ENCODE data around the gene ZNRF2. TPM values are rescaled to one million over a fixed set of nuclear protein-coding genes. Genes with fewer than 3 reads are reported as not detected.
"Not testable (repeated sequence)": the region's sequence is repeated elsewhere in the genome, so short reads cannot be mapped to it uniquely, and the experiment has no call there.

ZNRF2 gene
- total RNA-seq, 1 experiment from 2014 or later = 45.3 TPM

DNA sequence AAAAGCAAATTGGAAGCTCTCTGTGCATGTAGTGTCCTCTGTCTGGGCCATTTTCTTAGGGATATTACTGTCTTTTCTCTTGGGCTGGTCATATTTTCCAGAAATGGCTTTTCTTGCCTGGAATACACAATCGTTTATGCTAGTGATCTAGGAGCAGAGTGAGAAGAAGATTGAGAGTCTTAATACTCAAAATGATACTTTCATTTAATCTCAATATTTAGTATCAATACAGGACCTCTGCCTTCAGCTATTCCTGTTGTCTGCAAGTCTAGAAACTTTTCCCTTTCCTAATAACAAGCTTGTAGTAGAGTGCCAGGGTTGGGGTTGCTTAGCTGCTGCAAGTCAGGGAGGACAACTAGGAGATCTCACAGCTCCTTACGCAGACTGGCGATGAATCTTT, 14.0 kb downstream of the ZNRF2 start:
- H2AFZ ChIP-seq (ENCODE audit: low read length); H3K9me3 ChIP-seq (ENCODE audit: low read length); DNase-seq; H3K9ac ChIP-seq (ENCODE audit: low read length); H3K36me3 ChIP-seq (ENCODE audit: insufficient read depth, low read length); H3K4me3 ChIP-seq (ENCODE audit: low read length); H3K4me2 ChIP-seq (ENCODE audit: low read depth, low read length, poor library complexity, severe bottlenecking); H3K27ac ChIP-seq (ENCODE audit: low read length); H3K9me2 ChIP-seq (replicated peaks; ENCODE audit: insufficient read depth, low read length); H3K27me3 ChIP-seq (ENCODE audit: low read length): not testable (repeated sequence)
- peaks cover 100% of the 10 kb centered on the region for H3K79me2 ChIP-seq (ENCODE audit: low read length)
- peaks cover 76% of the 10 kb centered on the region for H3K4me1 ChIP-seq (ENCODE audit: low read length)
- peaks cover 17% of the 10 kb centered on the region for H4K20me1 ChIP-seq (ENCODE audit: insufficient read depth, low read depth, low read length)

DNA sequence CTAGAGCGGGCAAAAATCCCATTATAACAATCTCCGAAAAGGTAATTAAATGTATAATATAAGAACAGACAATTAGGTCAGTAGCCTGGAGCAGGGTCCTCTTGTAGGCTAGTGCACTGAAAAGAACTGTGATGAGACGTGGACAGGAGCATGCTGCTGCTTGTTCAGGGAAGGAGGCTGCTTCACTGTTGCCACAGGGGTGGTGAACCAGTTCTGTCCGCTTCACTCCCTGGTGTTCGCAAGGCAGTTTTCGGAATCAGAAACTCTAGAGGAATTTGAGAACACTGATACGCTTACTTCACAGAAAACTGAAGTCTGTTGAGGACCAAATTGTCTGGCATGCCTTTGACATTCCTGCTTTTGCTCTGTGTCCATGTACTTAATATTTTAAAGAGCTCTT, 17.4 kb downstream of the ZNRF2 start:
- Histone ChIP-seq H3K4me2 (ENCODE audit: low read depth, low read length, poor library complexity, severe bottlenecking) (peak overlapping the region; percentile 47), H3K27me3 (ENCODE audit: low read length) (no peaks in the 10 kb centered on the region), H3K4me3 (ENCODE audit: low read length) (no peak overlapping the region), H2AFZ (ENCODE audit: low read length) (no peak overlapping the region), H3K4me1 (ENCODE audit: low read length) (peaks cover 81% of the 10 kb centered on the region), H3K79me2 (ENCODE audit: low read length) (peaks cover 100% of the 10 kb centered on the region), H3K9ac (ENCODE audit: low read length) (no peak overlapping the region), H4K20me1 (ENCODE audit: insufficient read depth, low read depth, low read length) (peaks cover 27% of the 10 kb centered on the region), H3K9me3 (ENCODE audit: low read length) (no peaks in the 10 kb centered on the region), H3K36me3 (ENCODE audit: insufficient read depth, low read length) (no peaks in the 10 kb centered on the region), H3K27ac (ENCODE audit: low read length) (peak overlapping the region; percentile 64; the same call in 1 of the 2 replicates), H3K9me2 (replicated peaks; ENCODE audit: insufficient read depth, low read length) (no peaks in the 10 kb centered on the region)
- DNase-seq = no peak

DNA sequence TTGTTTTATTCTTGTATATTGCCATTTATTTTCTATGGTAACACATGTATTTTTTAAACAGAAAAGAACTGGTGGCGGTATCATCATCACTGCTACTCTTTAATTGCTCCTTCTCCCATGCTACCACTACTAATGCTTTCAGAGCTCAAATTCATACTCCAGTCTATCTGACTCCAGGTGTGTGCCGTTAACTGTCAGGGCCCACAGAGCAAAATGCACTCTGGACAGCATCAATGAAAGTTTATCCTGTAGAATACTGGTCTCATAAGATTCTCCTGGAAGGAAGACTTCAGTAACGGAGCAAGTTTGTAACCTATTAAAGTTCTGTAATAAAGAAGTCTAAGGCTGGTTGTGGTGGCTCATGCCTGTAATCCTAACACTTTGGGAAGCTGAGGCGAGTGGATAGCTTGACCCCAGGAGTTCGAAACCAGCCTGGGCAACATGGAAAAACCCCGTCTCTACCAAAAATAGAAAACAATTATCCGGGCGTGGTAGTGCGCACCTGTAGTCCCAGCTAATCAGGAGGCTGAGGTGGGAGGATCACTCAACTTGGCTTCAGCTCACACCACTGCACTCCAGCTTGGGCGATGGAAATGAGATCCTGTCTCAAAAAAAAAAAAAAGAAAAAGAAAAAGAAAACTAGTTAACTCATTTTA, 18.4 kb downstream of the ZNRF2 start:
- peaks cover 27% of the 10 kb centered on the region for H4K20me1 ChIP-seq (ENCODE audit: insufficient read depth, low read depth, low read length)
- H3K36me3 ChIP-seq (ENCODE audit: insufficient read depth, low read length) = no peaks in the 10 kb centered on the region
- peaks cover 87% of the 10 kb centered on the region for H3K4me1 ChIP-seq (ENCODE audit: low read length)
- peaks cover 100% of the 10 kb centered on the region for H3K79me2 ChIP-seq (ENCODE audit: low read length)
- H2AFZ ChIP-seq (ENCODE audit: low read length) = no peak overlapping the region
- no peaks in the 10 kb centered on the region for H3K9me3 ChIP-seq (ENCODE audit: low read length)
- no peaks in the 10 kb centered on the region for H3K9me2 ChIP-seq (replicated peaks; ENCODE audit: insufficient read depth, low read length)
- peak overlapping the region; percentile 47 for H3K4me2 ChIP-seq (ENCODE audit: low read depth, low read length, poor library complexity, severe bottlenecking)
- H3K27ac ChIP-seq (ENCODE audit: low read length) = peak overlapping the region; percentile 64
- H3K27me3 ChIP-seq (ENCODE audit: low read length) = no peaks in the 10 kb centered on the region
- DNase-seq = no peak
- H3K4me3 ChIP-seq (ENCODE audit: low read length) = no peak overlapping the region
- no peak overlapping the region for H3K9ac ChIP-seq (ENCODE audit: low read length)

DNA sequence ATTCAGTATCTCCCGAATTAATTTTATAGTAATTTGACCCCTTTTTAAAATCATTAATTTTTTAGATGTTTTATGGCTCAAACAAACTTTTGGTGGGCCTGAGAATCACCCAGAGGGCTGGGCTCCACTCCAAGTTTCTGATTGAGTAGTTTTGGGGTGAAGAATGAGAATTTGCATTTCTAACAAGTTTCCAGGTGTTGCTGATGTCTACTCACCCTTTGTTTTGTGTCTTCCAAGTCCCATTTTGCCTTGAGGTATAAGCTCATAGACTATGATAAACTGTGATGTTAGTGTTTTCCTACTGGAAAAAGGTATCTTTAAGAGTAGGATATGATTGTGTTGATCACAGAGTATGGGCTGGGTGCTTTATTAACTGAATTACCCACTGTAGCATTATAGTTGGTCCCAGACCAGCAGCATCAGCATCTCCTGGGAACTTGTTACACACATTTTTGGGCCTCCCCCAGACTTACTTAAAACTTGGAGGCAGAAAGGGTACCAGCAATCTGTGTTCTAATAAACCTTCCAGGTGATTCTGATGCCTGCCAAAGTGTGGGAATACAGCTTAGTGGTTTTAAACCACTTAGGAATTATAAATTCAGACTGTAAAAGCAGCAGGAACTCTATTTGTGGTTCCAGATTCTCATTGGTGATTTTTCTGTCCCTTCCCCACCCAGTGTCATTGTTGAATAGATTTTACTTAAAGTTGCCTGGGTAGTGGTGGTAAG, 19.1 kb downstream of the ZNRF2 start:
- H3K36me3 ChIP-seq (ENCODE audit: insufficient read depth, low read length) = no peaks in the 10 kb centered on the region
- H3K4me2 ChIP-seq (ENCODE audit: low read depth, low read length, poor library complexity, severe bottlenecking) = peak overlapping the region; percentile 47
- H3K9me2 ChIP-seq (replicated peaks; ENCODE audit: insufficient read depth, low read length) = no peaks in the 10 kb centered on the region
- no peaks in the 10 kb centered on the region for H3K27me3 ChIP-seq (ENCODE audit: low read length)
- no peaks in the 10 kb centered on the region for H3K9me3 ChIP-seq (ENCODE audit: low read length)
- H3K27ac ChIP-seq (ENCODE audit: low read length) = peak overlapping the region; percentile 64
- 0 out of 2 replicates have a peak overlapping the region, but pooled peaks have one; percentile 3 for H3K9ac ChIP-seq (ENCODE audit: low read length)
- no peak for DNase-seq
- no peak overlapping the region for H3K4me3 ChIP-seq (ENCODE audit: low read length)
- H4K20me1 ChIP-seq (ENCODE audit: insufficient read depth, low read depth, low read length) = peaks cover 33% of the 10 kb centered on the region
- peaks cover 100% of the 10 kb centered on the region for H3K79me2 ChIP-seq (ENCODE audit: low read length)
- peaks cover 94% of the 10 kb centered on the region for H3K4me1 ChIP-seq (ENCODE audit: low read length)
- H2AFZ ChIP-seq (ENCODE audit: low read length) = no peak overlapping the region

DNA sequence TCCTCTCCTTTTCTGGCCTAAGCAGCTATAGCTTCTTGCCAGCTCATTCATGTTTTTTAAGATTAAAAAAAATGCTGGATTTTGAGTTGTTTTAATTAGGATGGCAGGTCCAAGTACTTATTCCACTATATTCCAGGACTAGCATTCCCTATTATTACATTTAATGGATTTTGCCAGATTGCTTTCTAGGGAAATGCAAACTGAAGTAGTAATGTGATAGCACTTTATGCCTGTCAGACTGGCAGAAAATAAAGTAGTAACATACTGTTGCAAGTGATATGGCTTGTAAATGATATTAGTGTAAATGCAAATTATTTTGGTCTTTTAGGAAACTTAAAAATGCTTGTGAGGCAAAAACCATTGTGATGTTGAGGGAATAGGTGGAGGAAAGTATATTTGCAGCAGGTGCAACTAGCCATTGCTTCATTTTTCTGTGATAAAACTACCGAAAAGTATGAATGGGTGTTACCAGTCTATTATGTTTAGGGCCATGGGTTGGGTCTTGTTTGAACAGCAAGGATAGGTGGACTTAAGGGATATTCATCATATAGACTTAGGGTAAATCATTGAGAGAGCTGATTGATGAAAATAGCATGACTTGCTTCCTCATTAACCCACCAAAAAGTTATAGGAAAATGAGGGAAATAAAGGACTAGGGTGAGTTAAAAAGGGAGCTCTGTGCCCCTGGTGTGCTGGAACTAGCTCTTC, 19.9 kb downstream of the ZNRF2 start:
- peak overlapping the region; percentile 64 for H3K27ac ChIP-seq (ENCODE audit: low read length)
- H3K4me2 ChIP-seq (ENCODE audit: low read depth, low read length, poor library complexity, severe bottlenecking) = peak overlapping the region; percentile 47
- 0 out of 2 replicates have a peak overlapping the region, but pooled peaks have one; percentile 3 for H3K9ac ChIP-seq (ENCODE audit: low read length)
- peaks cover 36% of the 10 kb centered on the region for H4K20me1 ChIP-seq (ENCODE audit: insufficient read depth, low read depth, low read length)
- H3K9me2 ChIP-seq (replicated peaks; ENCODE audit: insufficient read depth, low read length) = no peaks in the 10 kb centered on the region
- 0 out of 2 replicates have a peak overlapping the region, but pooled peaks have one; percentile 16 for H3K4me3 ChIP-seq (ENCODE audit: low read length)
- no peak overlapping the region for H2AFZ ChIP-seq (ENCODE audit: low read length)
- H3K36me3 ChIP-seq (ENCODE audit: insufficient read depth, low read length) = no peaks in the 10 kb centered on the region
- H3K9me3 ChIP-seq (ENCODE audit: low read length) = no peaks in the 10 kb centered on the region
- no peak for DNase-seq
- H3K4me1 ChIP-seq (ENCODE audit: low read length) = peaks cover 100% of the 10 kb centered on the region
- H3K27me3 ChIP-seq (ENCODE audit: low read length) = no peaks in the 10 kb centered on the region
- peaks cover 100% of the 10 kb centered on the region for H3K79me2 ChIP-seq (ENCODE audit: low read length)

DNA sequence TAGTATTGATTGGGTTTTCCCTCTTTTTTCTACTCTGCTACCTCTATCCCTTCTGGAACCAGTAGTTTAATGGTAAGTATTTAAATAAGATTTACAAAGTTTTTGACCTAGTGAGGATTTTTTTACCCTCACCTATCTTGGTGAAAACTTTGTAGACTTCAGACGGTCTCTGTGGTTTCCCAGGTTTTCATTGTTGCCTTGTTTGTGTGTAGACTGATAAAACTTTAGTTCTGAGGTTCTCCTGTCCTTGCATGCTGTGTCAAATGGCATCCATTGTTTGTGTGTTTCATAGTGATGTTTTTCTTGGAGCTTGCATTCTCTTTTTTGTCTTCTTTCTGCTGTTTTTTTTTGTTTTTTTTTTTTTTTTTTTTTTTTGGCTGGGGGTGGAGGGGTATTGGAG, 22.6 kb downstream of the ZNRF2 start:
- Histone ChIP-seq H3K4me2 (ENCODE audit: low read depth, low read length, poor library complexity, severe bottlenecking) (no peak overlapping the region), H3K9me3 (ENCODE audit: low read length) (no peaks in the 10 kb centered on the region), H2AFZ (ENCODE audit: low read length) (no peak overlapping the region), H3K27me3 (ENCODE audit: low read length) (no peaks in the 10 kb centered on the region), H3K36me3 (ENCODE audit: insufficient read depth, low read length) (no peaks in the 10 kb centered on the region), H3K27ac (ENCODE audit: low read length) (peak overlapping the region; percentile 57; the same call in 1 of the 2 replicates), H4K20me1 (ENCODE audit: insufficient read depth, low read depth, low read length) (peaks cover 40% of the 10 kb centered on the region), H3K9me2 (replicated peaks; ENCODE audit: insufficient read depth, low read length) (no peaks in the 10 kb centered on the region), H3K9ac (ENCODE audit: low read length) (no peak overlapping the region), H3K4me1 (ENCODE audit: low read length) (peaks cover 100% of the 10 kb centered on the region), H3K79me2 (ENCODE audit: low read length) (peaks cover 100% of the 10 kb centered on the region), H3K4me3 (ENCODE audit: low read length) (no peak overlapping the region)
- no peak for DNase-seq

DNA sequence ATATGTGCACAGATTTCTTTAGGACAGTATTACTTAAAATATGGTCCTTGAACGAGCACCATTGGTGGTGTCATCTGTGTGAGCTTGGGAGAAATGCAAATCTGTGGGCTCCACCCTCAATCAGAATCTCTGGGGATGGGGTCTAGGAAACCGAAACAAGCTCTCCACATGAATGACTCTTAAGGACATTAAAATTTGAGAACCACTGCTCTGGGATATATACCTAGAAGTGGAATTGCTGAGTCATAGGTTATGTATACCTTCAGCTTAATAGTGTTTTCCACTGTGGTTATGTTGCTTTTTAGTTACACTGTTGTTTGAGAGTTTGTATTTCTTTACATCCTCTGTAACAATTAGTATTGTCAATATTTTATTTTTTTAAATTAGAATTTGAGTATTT, 24.0 kb downstream of the ZNRF2 start:
- H3K4me1 ChIP-seq (ENCODE audit: low read length) = peaks cover 100% of the 10 kb centered on the region
- peaks cover 31% of the 10 kb centered on the region for H4K20me1 ChIP-seq (ENCODE audit: insufficient read depth, low read depth, low read length)
- H3K27me3 ChIP-seq (ENCODE audit: low read length) = no peaks in the 10 kb centered on the region
- H3K9me2 ChIP-seq (replicated peaks; ENCODE audit: insufficient read depth, low read length) = no peaks in the 10 kb centered on the region
- H3K36me3 ChIP-seq (ENCODE audit: insufficient read depth, low read length) = no peaks in the 10 kb centered on the region
- peak overlapping the region; percentile 53 for H3K4me2 ChIP-seq (ENCODE audit: low read depth, low read length, poor library complexity, severe bottlenecking)
- H3K27ac ChIP-seq (ENCODE audit: low read length) = peak overlapping the region; percentile 57
- H3K79me2 ChIP-seq (ENCODE audit: low read length) = peaks cover 100% of the 10 kb centered on the region
- H3K9ac ChIP-seq (ENCODE audit: low read length) = no peak overlapping the region
- H3K4me3 ChIP-seq (ENCODE audit: low read length) = peak overlapping the region; percentile 18; the same call in 1 of the 2 replicates
- no peaks in the 10 kb centered on the region for H3K9me3 ChIP-seq (ENCODE audit: low read length)
- no peak overlapping the region for H2AFZ ChIP-seq (ENCODE audit: low read length)
- DNase-seq = peak; percentile 75

DNA sequence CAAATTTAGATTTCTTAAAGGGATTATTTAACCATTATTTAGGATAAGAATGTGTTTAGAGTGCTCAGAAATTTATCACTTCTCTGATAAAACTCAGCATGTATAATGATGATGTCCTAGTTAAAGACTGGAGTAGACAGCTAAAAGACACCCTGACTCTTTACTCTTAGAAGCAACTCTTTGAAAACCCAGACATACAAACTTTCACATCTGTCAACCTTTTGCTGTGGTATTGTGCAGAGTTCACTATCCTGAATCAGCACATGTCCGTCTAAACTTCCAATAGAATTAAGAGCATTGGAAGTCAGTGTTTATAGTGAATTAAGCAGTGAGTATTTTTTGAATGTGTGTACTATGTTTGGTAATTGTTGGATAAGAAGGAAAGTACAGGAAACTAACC, 24.9 kb downstream of the ZNRF2 start:
- DNase-seq = no peak
- Histone ChIP-seq H3K9me2 (replicated peaks; ENCODE audit: insufficient read depth, low read length) (no peaks in the 10 kb centered on the region), H3K27ac (ENCODE audit: low read length) (peak overlapping the region; percentile 57), H3K27me3 (ENCODE audit: low read length) (no peaks in the 10 kb centered on the region), H3K79me2 (ENCODE audit: low read length) (peaks cover 100% of the 10 kb centered on the region), H3K9me3 (ENCODE audit: low read length) (no peaks in the 10 kb centered on the region), H4K20me1 (ENCODE audit: insufficient read depth, low read depth, low read length) (peaks cover 23% of the 10 kb centered on the region), H3K4me3 (ENCODE audit: low read length) (no peak overlapping the region), H3K36me3 (ENCODE audit: insufficient read depth, low read length) (no peaks in the 10 kb centered on the region), H2AFZ (ENCODE audit: low read length) (no peak overlapping the region), H3K4me1 (ENCODE audit: low read length) (peaks cover 98% of the 10 kb centered on the region), H3K4me2 (ENCODE audit: low read depth, low read length, poor library complexity, severe bottlenecking) (peak overlapping the region; percentile 53), H3K9ac (ENCODE audit: low read length) (no peak overlapping the region)
